Gastrocnemius medialis (tissue), 4 donors: ENCODE data around the gene SLC2A4. TPM values are rescaled to one million over a fixed set of nuclear protein-coding genes. Genes with fewer than 3 reads are reported as not detected.

Experiments used
- ATAC-seq, 2 donors: fragments of 150-250 bp; one replicate each; pipeline ENCODE4 v1.9.1; 2016
- DNase-seq, 2 donors: peaks; one replicate each; pipeline ENCODE4 v3.0.0-alpha.2; 2019
- H3K27ac ChIP-seq, 4 donors: fragments of 200-600 bp; sonication (generic); 1 replicate in 1 of 4; 2 replicates in 3 of 4; pipeline ENCODE4 v1.5.1; 2016 to 2018; ENCODE audit warnings: mild to moderate bottlenecking in 2 of 4, moderate library complexity in 1 of 4
- H3K27me3 ChIP-seq, 3 donors: fragments of 200-600 bp; sonication (generic) in 2 of 3; 1 replicate in 1 of 3; 2 replicates in 2 of 3; pipeline versions ENCODE4 v1.5.1 to v1.6.0; 2016 to 2019; ENCODE audit warnings: mild to moderate bottlenecking in 1 of 3, moderate library complexity in 1 of 3
- H3K36me3 ChIP-seq, 2 donors: fragments of 200-600 bp; sonication (generic) in 1 of 2; one replicate each; pipeline ENCODE4 v1.5.1; 2017 to 2018
- H3K4me1 ChIP-seq, 2 donors: fragments of 200-600 bp; sonication (generic) in 1 of 2; one replicate each; pipeline ENCODE4 v1.5.1; 2016 to 2017; ENCODE audit warnings: mild to moderate bottlenecking in 2 of 2
- H3K4me3 ChIP-seq, 4 donors: fragments of 200-600 bp; sonication (generic) in 3 of 4; 1 replicate in 1 of 4; 2 replicates in 3 of 4; pipeline ENCODE4 v1.5.1; 2016 to 2019; ENCODE audit warnings: mild to moderate bottlenecking in 2 of 4
- H3K9me3 ChIP-seq, 3 donors: fragments of 200-600 bp; sonication (generic) in 2 of 3; 1 replicate in 1 of 3; 2 replicates in 2 of 3; pipeline ENCODE4 v1.5.1; 2016 to 2019
- POLR2A ChIP-seq, 2 donors: fragments of 450-650 bp; IDR thresholded peaks; one replicate each; pipeline ENCODE4 v1.6.1; 2017; ENCODE audit warnings: antibody characterized with exemption in 2 of 2, mild to moderate bottlenecking in 2 of 2, moderate library complexity in 2 of 2
- in situ Hi-C, 4 donors: fragments of 200-750 bp; cut with MboI; loops; one replicate each; pipeline versions ENCODE4 v1.15.0 to v1.8.0; 2017; ENCODE audit warnings: low sequenced_read_pairs in 4 of 4
- intact Hi-C: fragments of 100-400 bp; cut with DNase I; formaldehyde crosslinking; loops from one replicate; pipeline ENCODE4 v1.15.1; 2023; ENCODE audit warnings: low total_unique reads
- total RNA-seq, 4 donors: library from RNA; depleted of rRNA; stranded (reverse); fragments of >200 nt; gene quantifications; one replicate each; pipeline versions ENCODE4 v1.1.0 to v1.2.3, GENCODE V29; 2016
- TF ChIP-seq, protein P1 (sequence below), 5 experiments: fragments of 450-650 bp in 3 of 5; fragments of 200-600 bp in 2 of 5; sonication (generic) in 2 of 5; IDR thresholded peaks in 4 of 5; conservative IDR thresholded peaks in 1 of 5; 1 replicate in 4 of 5; 2 replicates in 1 of 5; pipeline ENCODE4 v1.5.1; 2016 to 2019; ENCODE audit warnings: antibody characterized with exemption in 5 of 5, mild to moderate bottlenecking in 3 of 5, moderate library complexity in 3 of 5

SLC2A4 gene
- total RNA-seq, 4 donors from 2014 or later: 148 to 310 (median 227) TPM

DNA sequence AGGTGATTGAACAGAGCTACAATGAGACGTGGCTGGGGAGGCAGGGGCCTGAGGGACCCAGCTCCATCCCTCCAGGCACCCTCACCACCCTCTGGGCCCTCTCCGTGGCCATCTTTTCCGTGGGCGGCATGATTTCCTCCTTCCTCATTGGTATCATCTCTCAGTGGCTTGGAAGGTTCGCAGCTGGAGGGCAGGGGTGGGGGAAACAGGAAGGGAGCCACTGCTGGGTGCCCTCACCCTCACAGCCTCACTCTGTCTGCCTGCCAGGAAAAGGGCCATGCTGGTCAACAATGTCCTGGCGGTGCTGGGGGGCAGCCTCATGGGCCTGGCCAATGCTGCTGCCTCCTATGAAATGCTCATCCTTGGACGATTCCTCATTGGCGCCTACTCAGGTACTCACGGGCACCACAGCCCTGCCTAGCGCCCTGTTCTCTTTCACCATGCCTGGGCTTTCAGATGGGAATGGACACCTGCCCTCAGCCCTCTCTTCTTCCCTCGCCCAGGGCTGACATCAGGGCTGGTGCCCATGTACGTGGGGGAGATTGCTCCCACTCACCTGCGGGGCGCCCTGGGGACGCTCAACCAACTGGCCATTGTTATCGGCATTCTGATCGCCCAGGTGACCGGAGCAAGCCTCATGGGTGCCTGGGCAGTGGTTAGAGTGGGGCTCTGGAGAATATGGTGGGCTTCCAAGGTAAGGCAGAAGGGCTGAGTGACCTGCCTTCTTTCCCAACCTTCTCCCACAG, 2.1 kb downstream of the SLC2A4 start:
- TF ChIP-seq, protein P1, sequence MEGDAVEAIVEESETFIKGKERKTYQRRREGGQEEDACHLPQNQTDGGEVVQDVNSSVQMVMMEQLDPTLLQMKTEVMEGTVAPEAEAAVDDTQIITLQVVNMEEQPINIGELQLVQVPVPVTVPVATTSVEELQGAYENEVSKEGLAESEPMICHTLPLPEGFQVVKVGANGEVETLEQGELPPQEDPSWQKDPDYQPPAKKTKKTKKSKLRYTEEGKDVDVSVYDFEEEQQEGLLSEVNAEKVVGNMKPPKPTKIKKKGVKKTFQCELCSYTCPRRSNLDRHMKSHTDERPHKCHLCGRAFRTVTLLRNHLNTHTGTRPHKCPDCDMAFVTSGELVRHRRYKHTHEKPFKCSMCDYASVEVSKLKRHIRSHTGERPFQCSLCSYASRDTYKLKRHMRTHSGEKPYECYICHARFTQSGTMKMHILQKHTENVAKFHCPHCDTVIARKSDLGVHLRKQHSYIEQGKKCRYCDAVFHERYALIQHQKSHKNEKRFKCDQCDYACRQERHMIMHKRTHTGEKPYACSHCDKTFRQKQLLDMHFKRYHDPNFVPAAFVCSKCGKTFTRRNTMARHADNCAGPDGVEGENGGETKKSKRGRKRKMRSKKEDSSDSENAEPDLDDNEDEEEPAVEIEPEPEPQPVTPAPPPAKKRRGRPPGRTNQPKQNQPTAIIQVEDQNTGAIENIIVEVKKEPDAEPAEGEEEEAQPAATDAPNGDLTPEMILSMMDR (IDR thresholded peaks at IDR 0.05 in 4 of 5, conservative IDR thresholded peaks at IDR 0.05 in 1 of 5): no peak
- TF ChIP-seq POLR2A (IDR thresholded peaks at IDR 0.05): no peak
- intact Hi-C loops (loop anchor here (5.0 kb wide), 1 partner anchor 869 kb away; the partner anchor contains the start of gene PER1), in situ Hi-C loops (no loop called here)
- Histone ChIP-seq H3K9me3 (no peaks in the 10 kb centered on the region), H3K27me3 (no peaks in the 10 kb centered on the region), H3K4me3 (peak overlapping the region; percentile 70 to 80 (median 76)), H3K4me1 (peaks cover 40 to 44% of the 10 kb centered on the region in 2 donors), H3K36me3 (peaks cover 0 to 28% of the 10 kb centered on the region in 2 donors), H3K27ac (peak overlapping the region; percentile 95 to 100 (median 98))
- DNase-seq (peak in 1 of 2 donors; percentile 73), ATAC-seq (no peak)

DNA sequence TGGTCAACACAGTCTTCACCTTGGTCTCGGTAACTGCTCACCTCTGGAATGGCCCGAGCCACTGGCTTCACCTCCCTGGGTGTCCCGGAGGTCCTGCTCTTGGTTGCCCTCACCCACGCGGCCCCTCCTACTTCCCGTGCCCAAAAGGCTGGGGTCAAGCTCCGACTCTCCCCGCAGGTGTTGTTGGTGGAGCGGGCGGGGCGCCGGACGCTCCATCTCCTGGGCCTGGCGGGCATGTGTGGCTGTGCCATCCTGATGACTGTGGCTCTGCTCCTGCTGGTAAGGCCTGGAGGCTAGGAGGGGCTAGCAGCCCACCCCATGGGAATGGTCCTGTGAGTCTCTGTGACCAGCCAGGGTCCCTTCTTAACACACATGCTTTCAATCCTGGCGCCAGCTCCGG, 3.4 kb downstream of the SLC2A4 start:
- no peaks in the 10 kb centered on the region for H3K9me3 ChIP-seq
- no peak overlapping the region for H3K4me3 ChIP-seq
- ATAC-seq (no peak), DNase-seq (peak in 1 of 2 donors; percentile 28)
- in situ Hi-C loops: no loop called here
- H3K36me3 ChIP-seq: peaks cover 0 to 28% of the 10 kb centered on the region in 2 donors
- intact Hi-C loops: loop anchor here (5.0 kb wide), 1 partner anchor 867 kb away; the partner anchor contains the start of gene PER1
- peaks cover 38 to 44% of the 10 kb centered on the region in 2 donors for H3K4me1 ChIP-seq
- TF ChIP-seq, protein P1 (IDR thresholded peaks at IDR 0.05 in 4 of 5, conservative IDR thresholded peaks at IDR 0.05 in 1 of 5): no peak
- TF ChIP-seq POLR2A (IDR thresholded peaks at IDR 0.05): no peak
- no peaks in the 10 kb centered on the region for H3K27me3 ChIP-seq
- H3K27ac ChIP-seq: peak overlapping the region; percentile 95 to 100 (median 98)

DNA sequence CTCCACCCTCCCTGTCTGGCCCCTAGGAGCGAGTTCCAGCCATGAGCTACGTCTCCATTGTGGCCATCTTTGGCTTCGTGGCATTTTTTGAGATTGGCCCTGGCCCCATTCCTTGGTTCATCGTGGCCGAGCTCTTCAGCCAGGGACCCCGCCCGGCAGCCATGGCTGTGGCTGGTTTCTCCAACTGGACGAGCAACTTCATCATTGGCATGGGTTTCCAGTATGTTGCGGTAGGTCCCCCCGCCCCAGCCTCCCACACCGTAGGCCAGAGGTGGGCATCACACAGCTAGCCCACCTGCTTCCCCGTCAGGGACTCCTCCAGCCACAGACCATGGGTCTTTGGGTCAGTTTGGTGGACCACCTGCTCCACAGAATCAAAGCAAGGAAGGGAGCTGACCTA, 4.2 kb downstream of the SLC2A4 start:
- Histone ChIP-seq H3K27ac (peak overlapping the region; percentile 95 to 100 (median 98)), H3K9me3 (no peaks in the 10 kb centered on the region), H3K4me1 (peaks cover 33 to 46% of the 10 kb centered on the region in 2 donors), H3K4me3 (no peak overlapping the region), H3K36me3 (peaks cover 0 to 28% of the 10 kb centered on the region in 2 donors), H3K27me3 (no peaks in the 10 kb centered on the region)
- intact Hi-C loops: no loop called here
- no peak for TF ChIP-seq POLR2A (IDR thresholded peaks at IDR 0.05)
- TF ChIP-seq, protein P1 (IDR thresholded peaks at IDR 0.05 in 4 of 5, conservative IDR thresholded peaks at IDR 0.05 in 1 of 5): no peak
- DNase-seq (no peak), ATAC-seq (no peak)
- in situ Hi-C loops: no loop called here

DNA sequence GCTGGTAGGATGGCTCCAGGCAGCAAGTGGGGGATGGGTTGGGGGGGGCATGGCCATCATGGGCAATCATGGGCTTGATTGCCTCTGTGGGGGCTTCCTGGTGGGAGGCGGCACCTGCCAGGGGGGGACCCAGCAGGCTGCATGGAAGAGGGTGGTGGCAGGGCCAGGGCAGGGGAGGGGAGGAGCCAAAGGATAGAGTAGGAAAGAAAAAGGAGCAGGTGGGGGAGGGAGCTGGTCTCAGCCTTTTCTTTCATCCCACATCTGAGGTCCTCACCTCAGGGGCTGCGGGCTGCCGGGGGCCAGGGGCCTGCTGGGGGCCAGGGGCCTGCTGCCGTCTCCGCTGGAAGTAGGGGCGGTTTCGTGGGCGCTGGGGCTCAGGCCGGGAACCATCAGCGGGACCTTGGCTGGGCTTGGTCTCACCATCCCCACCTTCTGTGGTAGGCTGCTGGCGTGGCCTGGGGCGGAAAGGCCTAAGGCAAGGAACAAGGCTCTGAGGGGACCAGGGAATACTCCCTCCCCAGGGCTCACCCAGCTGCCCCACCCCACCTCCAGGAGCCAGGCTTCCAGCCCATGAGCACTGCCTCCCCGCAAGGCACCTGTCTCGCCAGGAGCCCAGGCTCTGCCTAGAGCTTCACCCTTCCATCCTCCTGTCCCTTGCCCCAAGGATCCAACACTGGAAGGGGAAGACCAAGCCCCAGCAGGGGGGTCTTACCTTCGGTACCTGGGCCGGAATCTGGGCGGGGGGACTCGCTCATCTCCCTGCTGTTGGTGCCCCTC, 7.9 kb downstream of the SLC2A4 start:
- no peak for TF ChIP-seq POLR2A (IDR thresholded peaks at IDR 0.05)
- TF ChIP-seq, protein P1 (IDR thresholded peaks at IDR 0.05 in 4 of 5, conservative IDR thresholded peaks at IDR 0.05 in 1 of 5): no peak
- Histone ChIP-seq H3K36me3 (peaks cover 0 to 23% of the 10 kb centered on the region in 2 donors), H3K27me3 (no peaks in the 10 kb centered on the region), H3K27ac (peak overlapping the region; percentile 95 to 100 (median 98)), H3K4me1 (peaks cover 46 to 61% of the 10 kb centered on the region in 2 donors), H3K4me3 (no peak overlapping the region), H3K9me3 (no peaks in the 10 kb centered on the region)
- in situ Hi-C loops: no loop called here
- intact Hi-C loops: no loop called here
- peak in 1 of 2 donors; percentile 5 for ATAC-seq
- DNase-seq: peak in 1 of 2 donors; percentile 63
